GM19467 (cell line): Measurements from ENCODE around the gene LIN28A.
"Not testable (repeated sequence)": the region's sequence is repeated elsewhere in the genome, so short reads cannot be mapped to it uniquely, and the experiment has no call there.

Experiments used
- ATAC-seq: cut with Tn5 transposase; IDR thresholded peaks from one replicate; pipeline ENCODE4 v1.9.1; 2021; ENCODE audit warnings: mild to moderate bottlenecking, moderate library complexity; ENCODE audit not compliant: unreplicated experiment

Gene LIN28A

GRCh38 chr1:26385063-26385462 lies 25.6 kb upstream of the LIN28A start:
- not testable (repeated sequence) for ATAC-seq

GRCh38 chr1:26387447-26387846 lies 23.2 kb upstream of the LIN28A start:
- no peak for ATAC-seq

GRCh38 chr1:26388791-26389445 lies 21.7 kb upstream of the LIN28A start:
- no peak for ATAC-seq

GRCh38 chr1:26389604-26390247 lies 20.9 kb upstream of the LIN28A start:
- no peak for ATAC-seq

- ATAC-seq: no peak
Measured at GRCh38 chr1:26391450-26391849, 19.2 kb upstream of the LIN28A start.

GRCh38 chr1:26395754-26396153 lies 14.9 kb upstream of the LIN28A start:
- ATAC-seq: no peak

GRCh38 chr1:26399034-26399433 lies 11.6 kb upstream of the LIN28A start:
- no peak for ATAC-seq

- no peak for ATAC-seq
Measured at GRCh38 chr1:26401891-26402290, 8.7 kb upstream of the LIN28A start.

- ATAC-seq: no peak
Measured at GRCh38 chr1:26403656-26404055, 7.0 kb upstream of the LIN28A start.

GRCh38 chr1:26404641-26405040 lies 6.0 kb upstream of the LIN28A start:
- no peak for ATAC-seq

- ATAC-seq: no peak
Measured at GRCh38 chr1:26405281-26405915, 5.2 kb upstream of the LIN28A start.

- ATAC-seq: no peak
Measured at GRCh38 chr1:26408604-26409003, 2.0 kb upstream of the LIN28A start.

GRCh38 chr1:26409191-26409807 lies 1.3 kb upstream of the LIN28A start:
- no peak for ATAC-seq

- no peak for ATAC-seq
Measured at GRCh38 chr1:26411624-26412074, 1.0 kb downstream of the LIN28A start.

- no peak for ATAC-seq
Measured at GRCh38 chr1:26412180-26412840, 1.7 kb downstream of the LIN28A start.

GRCh38 chr1:26413031-26413430 lies 2.4 kb downstream of the LIN28A start:
- ATAC-seq: no peak

- ATAC-seq: peak; percentile 67
Measured at GRCh38 chr1:26417111-26417759, 6.6 kb downstream of the LIN28A start.

GRCh38 chr1:26418865-26419349 lies 8.3 kb downstream of the LIN28A start:
- no peak for ATAC-seq

- no peak for ATAC-seq
Measured at GRCh38 chr1:26419494-26419893, 8.9 kb downstream of the LIN28A start.

GRCh38 chr1:26429721-26430120 lies 19.1 kb downstream of the LIN28A start:
- ATAC-seq: no peak
